GM12892 (cell line): ENCODE results near the gene C1orf105.

ENCODE experiments used
- POLR2A ChIP-seq: IDR thresholded peaks from 2 replicates; pipeline ENCODE4 v1.6.1; 2011; ENCODE audit warnings: low read depth, low read length, control low read depth
- POLR2AphosphoS5 ChIP-seq: IDR thresholded peaks from 2 replicates; pipeline ENCODE4 v1.6.1; 2011; ENCODE audit warnings: low read depth, low read length, control low read depth

GRCh38 chr1:172400722-172401105, 19.8 kb upstream of the C1orf105 start:
- no peak for TF ChIP-seq POLR2AphosphoS5
- no peak for TF ChIP-seq POLR2A
